GM18517 (cell line): ENCODE results near the gene YIPF3.
"Not testable (repeated sequence)": the region's sequence is repeated elsewhere in the genome, so short reads cannot be mapped to it uniquely, and the experiment has no call there.

ENCODE experiments used
- ATAC-seq: cut with Tn5 transposase; IDR thresholded peaks from one replicate; pipeline ENCODE4 v1.9.1; 2021; ENCODE audit warnings: mild to moderate bottlenecking, moderate library complexity; ENCODE audit not compliant: unreplicated experiment

YIPF3 gene

GRCh38 chr6:43467265-43467664 is 49.5 kb downstream of the YIPF3 start:
- ATAC-seq = not testable (repeated sequence)

GRCh38 chr6:43465948-43466347 is 50.8 kb downstream of the YIPF3 start:
- ATAC-seq = no peak

GRCh38 chr6:43464337-43464736 is 52.4 kb downstream of the YIPF3 start:
- no peak for ATAC-seq

GRCh38 chr6:43461936-43462335 is 54.8 kb downstream of the YIPF3 start:
- ATAC-seq = no peak
